Activated CD4-positive, CD25-positive, alpha-beta regulatory T cell treated with anti-CD3 and anti-CD28 coated beads, Interleukin-2, amount 50 U/mL, for 72 hours (primary cell): Measurements from ENCODE around the gene TNFAIP8L2.
"Not testable (repeated sequence)": the region's sequence is repeated elsewhere in the genome, so short reads cannot be mapped to it uniquely, and the experiment has no call there.

ENCODE experiments used
- DNase-seq: peaks from one replicate; pipeline ENCODE4 v3.0.0; 2021

Gene TNFAIP8L2

DNA sequence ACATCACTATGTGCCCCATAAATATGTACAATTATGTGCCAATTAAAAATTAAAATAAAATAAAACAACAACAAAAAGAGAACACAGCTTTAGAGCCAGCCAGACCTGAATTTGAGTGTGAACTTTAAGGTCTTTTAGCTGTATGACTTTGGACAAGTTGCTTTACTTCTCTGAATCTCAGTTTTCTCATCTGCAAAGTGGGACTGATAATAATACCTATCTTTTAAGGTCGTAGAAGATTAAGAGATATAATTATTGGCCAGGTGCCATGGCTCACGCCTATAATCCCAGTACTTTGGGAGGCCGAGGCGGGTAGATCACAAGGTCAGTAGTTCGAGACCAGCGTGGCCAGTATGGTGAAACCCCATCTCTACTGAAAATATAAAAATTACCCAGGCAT lies 36.9 kb downstream of the TNFAIP8L2 start:
- DNase-seq = no peak

DNA sequence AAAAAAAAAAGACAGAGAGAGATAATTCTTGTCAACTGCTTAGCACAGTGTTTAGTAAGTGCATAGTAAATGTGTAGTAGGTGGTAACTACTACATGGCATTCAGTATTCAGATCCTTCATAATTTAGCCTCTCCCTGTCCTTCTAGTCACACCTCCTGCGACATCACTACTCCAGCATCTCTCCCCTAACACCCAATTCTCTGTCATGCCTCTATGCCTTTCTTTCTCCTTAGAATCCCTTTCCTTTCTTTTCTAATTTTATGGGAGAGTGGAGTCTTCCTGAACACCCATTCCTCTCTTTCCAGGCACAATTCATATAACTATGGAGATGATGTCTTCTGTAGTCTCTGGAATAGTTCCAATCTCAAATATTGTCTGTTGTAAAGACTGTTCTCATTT lies 37.4 kb downstream of the TNFAIP8L2 start:
- DNase-seq = no peak

DNA sequence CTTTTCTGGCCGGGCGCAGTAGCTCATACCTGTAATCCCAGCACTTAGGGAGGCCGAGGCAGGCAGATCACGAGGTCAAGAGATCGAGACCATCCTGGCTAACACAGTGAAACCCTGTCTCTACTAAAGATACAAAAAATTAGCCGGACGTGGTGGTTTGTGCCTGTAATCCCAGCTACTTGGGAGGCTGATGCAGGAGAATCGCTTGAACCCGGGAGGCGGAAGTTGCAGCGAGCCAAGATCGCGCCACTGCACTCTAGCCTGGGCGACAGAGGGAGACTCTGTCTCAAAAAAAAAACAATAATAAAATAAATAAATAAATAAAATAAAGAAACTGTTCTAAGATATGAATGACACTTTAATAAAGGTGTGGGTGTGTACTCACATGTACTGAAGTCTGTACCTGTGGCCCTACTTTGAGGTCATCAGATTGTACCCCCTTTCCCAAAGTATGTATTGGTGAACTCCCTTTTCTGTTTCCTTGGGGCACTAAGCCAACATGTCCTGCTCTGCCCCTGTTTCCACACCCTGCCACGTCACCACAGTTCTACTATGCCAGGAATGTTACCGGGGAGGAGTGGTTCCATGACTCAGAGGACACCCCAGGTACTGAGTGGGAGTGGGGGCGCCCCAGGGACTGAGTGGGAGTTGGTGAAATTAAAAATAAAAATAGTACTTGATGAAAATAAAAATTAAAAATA lies 38.6 kb downstream of the TNFAIP8L2 start:
- not testable (repeated sequence) for DNase-seq

- no peak for DNase-seq
Measured at GRCh38 chr1:151196292-151196800, 39.9 kb downstream of the TNFAIP8L2 start.

DNA sequence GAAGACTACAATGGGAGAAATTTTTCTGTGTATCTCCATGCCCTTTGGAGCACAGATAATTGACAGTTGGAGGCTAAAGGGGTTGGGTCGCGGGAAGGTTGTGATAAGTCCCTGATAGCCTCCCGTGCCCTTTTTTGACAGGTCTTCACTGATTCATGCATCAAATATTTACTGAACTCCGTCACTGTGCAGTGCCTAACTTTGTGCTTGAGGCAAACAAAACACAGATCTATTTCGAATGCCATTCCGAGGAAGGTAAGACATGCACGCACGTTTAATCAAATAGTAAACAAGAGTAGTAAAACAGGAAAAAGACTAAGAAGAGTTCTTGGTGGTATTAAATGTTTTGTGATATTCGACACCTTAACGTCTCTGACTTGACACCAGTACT lies 41.4 kb downstream of the TNFAIP8L2 start:
- no peak for DNase-seq

DNA sequence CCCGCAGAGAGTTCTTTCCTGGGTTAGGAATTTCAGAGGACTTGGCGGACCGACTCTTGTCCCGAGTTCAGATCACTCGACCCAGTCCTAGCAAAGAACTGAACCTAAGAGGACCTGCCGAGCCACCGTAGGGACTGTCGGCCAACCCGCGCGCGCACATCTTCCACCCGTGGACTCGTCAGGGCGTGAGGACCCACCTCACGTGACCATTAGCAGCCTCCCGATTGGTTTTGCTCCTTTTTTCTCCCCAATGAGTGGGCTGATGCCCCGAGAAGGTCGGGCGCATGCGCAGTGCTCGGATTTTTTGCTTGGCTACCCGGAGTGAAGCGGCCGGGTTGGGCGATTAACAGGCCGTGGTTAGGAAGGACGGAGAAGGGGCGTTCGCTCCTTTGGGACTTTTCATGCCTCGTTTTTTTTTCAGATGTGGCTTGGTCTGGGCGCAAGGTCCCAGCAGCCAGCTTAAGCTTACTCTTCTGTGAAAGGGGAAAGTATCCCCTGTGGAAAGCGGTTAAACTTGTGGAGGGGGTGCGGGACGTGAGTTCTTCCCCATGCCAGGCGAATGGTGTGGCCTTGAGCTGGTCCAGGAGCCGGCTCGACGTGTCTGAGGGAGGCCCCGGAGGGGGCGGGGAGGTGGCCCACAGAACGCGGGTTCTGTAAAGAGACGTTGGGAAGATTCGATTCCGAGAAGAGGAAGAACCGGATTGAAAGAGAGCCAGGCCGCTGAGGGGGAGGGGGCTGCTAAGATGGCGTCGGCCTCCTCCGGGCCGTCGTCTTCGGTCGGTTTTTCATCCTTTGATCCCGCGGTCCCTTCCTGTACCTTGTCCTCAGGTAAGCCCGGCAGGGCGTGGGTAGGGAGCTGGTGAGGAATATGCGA lies 42.0 kb downstream of the TNFAIP8L2 start, which contains the start of gene PIP5K1A:
PIP5K1A (plus strand) TSS at position 299 of the 874 bp plus-strand sequence; CDS start at position 744, 445 bp downstream.
- peak; percentile 98 for DNase-seq

- DNase-seq = no peak
Measured at GRCh38 chr1:151199873-151200581, 43.6 kb downstream of the TNFAIP8L2 start.

DNA sequence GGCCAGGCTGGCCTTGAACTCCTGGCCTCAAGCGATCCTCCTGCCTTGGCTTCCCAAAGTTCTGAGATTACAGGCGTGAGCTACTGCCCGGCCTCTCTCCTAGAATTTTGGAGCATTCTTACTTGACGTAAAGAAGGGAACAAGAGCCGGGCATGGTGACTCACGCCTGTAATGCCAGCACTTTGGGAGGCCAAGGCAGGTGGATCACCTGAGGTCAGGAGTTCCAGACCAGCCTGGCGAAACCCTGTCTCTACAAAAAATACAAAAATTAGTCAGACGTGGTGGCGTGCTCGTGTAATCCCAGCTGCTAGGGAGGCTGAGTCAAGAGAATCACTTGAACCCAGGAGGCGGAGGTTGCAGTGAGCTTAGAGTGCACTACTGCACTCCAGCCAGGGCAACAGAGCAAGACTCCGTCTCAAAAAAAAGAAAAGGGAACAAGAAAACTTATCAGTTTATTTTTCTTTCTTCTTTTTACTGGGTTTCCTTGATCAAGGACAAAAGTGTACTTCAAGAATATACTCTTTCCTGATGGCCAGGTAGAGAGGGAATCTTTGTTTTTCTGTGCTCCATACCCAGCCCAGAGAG lies 49.0 kb downstream of the TNFAIP8L2 start:
- not testable (repeated sequence) for DNase-seq
